Prostate gland (tissue), 2 donors: ENCODE results near the gene GPR68. TPM values are rescaled to one million over a fixed set of nuclear protein-coding genes. Genes with fewer than 3 reads are reported as not detected.

Experiments
- DNase-seq: peaks from one replicate; pipeline ENCODE4 v3.0.0-alpha.2; 2019; ENCODE audit warnings: low spot score
- H3K27ac ChIP-seq, 2 donors: fragments of 200-600 bp; sonication (generic); 2 replicates each; pipeline ENCODE4 v1.5.1; 2017 to 2019
- H3K27me3 ChIP-seq: fragments of 200-600 bp; sonication (generic); replicated peaks from 2 replicates; pipeline ENCODE4 v1.5.1; 2019; ENCODE audit not compliant: insufficient read depth
- H3K36me3 ChIP-seq, 2 donors: fragments of 200-600 bp; sonication (generic); 1 replicate in 1 of 2; 2 replicates in 1 of 2; pipeline versions ENCODE4 v1.5.1 to v1.8.1; 2017 to 2019
- H3K4me1 ChIP-seq: fragments of 200-600 bp; sonication (generic); replicated peaks from 2 replicates; pipeline ENCODE4 v1.5.1; 2019
- H3K4me3 ChIP-seq, 2 donors: fragments of 200-600 bp; sonication (generic); 2 replicates each; pipeline ENCODE4 v1.5.1; 2017 to 2019
- H3K9me3 ChIP-seq: fragments of 200-600 bp; sonication (generic); 2 replicates; pipeline ENCODE4 v1.5.1; 2017
- POLR2A ChIP-seq: fragments of 450-650 bp; IDR thresholded peaks from one replicate; pipeline ENCODE4 v1.6.1; 2016; ENCODE audit warnings: antibody characterized with exemption, mild to moderate bottlenecking
- POLR2AphosphoS5 ChIP-seq: sonication (generic); formaldehyde crosslinking; IDR thresholded peaks from one replicate; pipeline ENCODE4 v1.6.1; 2017; ENCODE audit warnings: antibody characterized with exemption
- WGBS: methylation state at CpG from one replicate; pipeline ENCODE4 v1.1.5; 2018; 5-methylcytosine and 5-hydroxymethylcytosine counted together
- intact Hi-C: fragments of 100-400 bp; cut with DNase I; formaldehyde crosslinking; loops from one replicate; pipeline ENCODE4 v1.14.2; 2022
- total RNA-seq, 2 donors: library from RNA; depleted of rRNA; stranded (reverse); fragments of >200 nt; gene quantifications; one replicate each; pipeline ENCODE4 v1.1.0, GENCODE V29; 2016
- TF ChIP-seq, protein P1 (sequence below), 4 experiments: fragments of 200-600 bp in 2 of 4; fragments of 450-650 bp in 2 of 4; sonication (generic) in 2 of 4; IDR thresholded peaks; 1 replicate in 3 of 4; 2 replicates in 1 of 4; pipeline ENCODE4 v1.5.1; 2016 to 2019; ENCODE audit warnings: antibody characterized with exemption in 4 of 4, mild to moderate bottlenecking in 2 of 4, moderate library complexity in 2 of 4

The GPR68 gene
- total RNA-seq, 2 donors from 2014 or later: 0.87 to 3.0 TPM

DNA sequence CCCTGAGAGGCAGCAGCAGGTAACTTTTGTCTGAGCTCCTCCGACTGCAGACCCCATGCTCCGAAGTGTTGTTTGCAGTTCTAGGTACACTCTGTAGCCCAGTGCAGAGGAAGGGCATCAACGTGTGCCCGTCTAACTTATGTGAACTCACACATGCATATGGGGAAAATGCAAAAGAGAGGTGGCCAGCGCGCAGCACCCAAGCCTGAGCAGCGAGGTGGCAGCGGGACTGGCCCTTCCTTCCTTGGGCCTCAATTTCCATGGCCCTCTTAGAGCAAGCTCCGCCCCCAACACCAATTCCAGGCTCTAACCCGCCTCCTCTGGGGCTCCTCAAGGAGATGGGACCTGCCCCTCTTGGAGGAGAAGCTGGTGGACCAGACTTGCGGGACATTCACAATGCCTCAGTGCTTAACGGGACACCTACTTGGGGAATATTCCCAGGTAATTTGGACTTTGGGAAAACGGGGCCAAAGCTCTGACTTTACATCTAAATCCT lies 27.7 kb downstream of the GPR68 start:
- no peak overlapping the region for H3K27ac ChIP-seq
- WGBS: 95% methylated on average over 13 of the region's 13 CpGs
- no peak for TF ChIP-seq POLR2AphosphoS5
- TF ChIP-seq, protein P1, sequence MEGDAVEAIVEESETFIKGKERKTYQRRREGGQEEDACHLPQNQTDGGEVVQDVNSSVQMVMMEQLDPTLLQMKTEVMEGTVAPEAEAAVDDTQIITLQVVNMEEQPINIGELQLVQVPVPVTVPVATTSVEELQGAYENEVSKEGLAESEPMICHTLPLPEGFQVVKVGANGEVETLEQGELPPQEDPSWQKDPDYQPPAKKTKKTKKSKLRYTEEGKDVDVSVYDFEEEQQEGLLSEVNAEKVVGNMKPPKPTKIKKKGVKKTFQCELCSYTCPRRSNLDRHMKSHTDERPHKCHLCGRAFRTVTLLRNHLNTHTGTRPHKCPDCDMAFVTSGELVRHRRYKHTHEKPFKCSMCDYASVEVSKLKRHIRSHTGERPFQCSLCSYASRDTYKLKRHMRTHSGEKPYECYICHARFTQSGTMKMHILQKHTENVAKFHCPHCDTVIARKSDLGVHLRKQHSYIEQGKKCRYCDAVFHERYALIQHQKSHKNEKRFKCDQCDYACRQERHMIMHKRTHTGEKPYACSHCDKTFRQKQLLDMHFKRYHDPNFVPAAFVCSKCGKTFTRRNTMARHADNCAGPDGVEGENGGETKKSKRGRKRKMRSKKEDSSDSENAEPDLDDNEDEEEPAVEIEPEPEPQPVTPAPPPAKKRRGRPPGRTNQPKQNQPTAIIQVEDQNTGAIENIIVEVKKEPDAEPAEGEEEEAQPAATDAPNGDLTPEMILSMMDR (IDR thresholded peaks at IDR 0.05): no peak
- TF ChIP-seq POLR2A: no peak
- no peaks in the 10 kb centered on the region for H3K9me3 ChIP-seq
- no peak overlapping the region for H3K4me3 ChIP-seq
- no peak for DNase-seq
- H3K27me3 ChIP-seq: no peaks in the 10 kb centered on the region
- intact Hi-C loops: no loop called here
- H3K4me1 ChIP-seq: no peaks in the 10 kb centered on the region
- peaks cover 5 to 9% of the 10 kb centered on the region in 2 donors for H3K36me3 ChIP-seq

DNA sequence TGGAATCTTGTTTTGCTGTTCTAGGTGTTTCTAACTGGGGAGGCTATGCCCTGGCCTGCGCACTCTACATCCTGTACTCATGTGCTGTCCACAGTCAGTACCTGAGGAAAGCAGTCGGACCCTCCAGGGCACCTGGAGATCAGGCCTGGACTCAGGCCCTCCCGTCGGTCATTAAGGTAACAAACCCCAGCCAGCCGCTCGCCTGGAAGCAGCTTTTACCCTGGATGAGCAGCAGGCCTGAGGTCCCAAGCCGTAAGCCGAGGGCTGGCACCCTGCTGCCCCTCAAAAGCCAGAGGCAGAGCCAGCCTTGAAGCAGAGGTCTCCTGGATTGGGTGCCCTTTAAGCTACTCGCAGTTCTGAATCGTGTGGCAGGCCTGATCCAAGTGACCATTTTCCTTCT lies 29.1 kb downstream of the GPR68 start:
- H3K36me3 ChIP-seq: peaks cover 5 to 11% of the 10 kb centered on the region in 2 donors
- intact Hi-C loops: no loop called here
- no peak overlapping the region for H3K27ac ChIP-seq
- no peak overlapping the region for H3K4me3 ChIP-seq
- DNase-seq: no peak
- TF ChIP-seq POLR2AphosphoS5 (no peak), POLR2A (no peak)
- TF ChIP-seq, protein P1 (IDR thresholded peaks at IDR 0.05): no peak
- no peaks in the 10 kb centered on the region for H3K4me1 ChIP-seq
- no peaks in the 10 kb centered on the region for H3K27me3 ChIP-seq
- 94% methylated on average over 10 of the region's 10 CpGs for WGBS
- no peaks in the 10 kb centered on the region for H3K9me3 ChIP-seq

DNA sequence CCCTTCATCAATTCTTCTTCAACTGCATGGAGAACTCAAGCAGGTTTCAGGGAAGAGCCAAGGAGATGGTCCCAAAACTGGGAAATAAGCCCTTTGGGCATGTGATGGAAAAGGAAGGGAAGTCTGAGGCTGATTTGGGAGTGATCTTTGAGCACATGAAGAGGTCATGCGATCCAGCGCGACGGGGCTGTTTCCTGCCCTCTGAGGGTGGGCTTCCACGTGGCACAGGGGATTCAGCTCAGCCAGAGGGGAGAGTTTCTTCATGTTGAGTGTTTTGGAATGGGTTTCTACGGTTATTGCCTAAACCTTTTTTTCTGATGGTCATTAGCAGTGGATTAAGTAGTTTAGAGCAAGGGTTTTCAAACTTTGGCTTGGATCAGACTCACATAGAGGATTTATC lies 30.2 kb downstream of the GPR68 start:
- Histone ChIP-seq H3K27ac (no peak overlapping the region), H3K36me3 (peaks cover 5 to 11% of the 10 kb centered on the region in 2 donors), H3K9me3 (no peaks in the 10 kb centered on the region), H3K27me3 (no peaks in the 10 kb centered on the region), H3K4me1 (no peaks in the 10 kb centered on the region), H3K4me3 (no peak overlapping the region)
- DNase-seq: no peak
- no peak for TF ChIP-seq POLR2AphosphoS5
- no peak for TF ChIP-seq POLR2A
- TF ChIP-seq, protein P1 (IDR thresholded peaks at IDR 0.05): no peak
- intact Hi-C loops: no loop called here
- 92% methylated on average over 6 of the region's 6 CpGs for WGBS

DNA sequence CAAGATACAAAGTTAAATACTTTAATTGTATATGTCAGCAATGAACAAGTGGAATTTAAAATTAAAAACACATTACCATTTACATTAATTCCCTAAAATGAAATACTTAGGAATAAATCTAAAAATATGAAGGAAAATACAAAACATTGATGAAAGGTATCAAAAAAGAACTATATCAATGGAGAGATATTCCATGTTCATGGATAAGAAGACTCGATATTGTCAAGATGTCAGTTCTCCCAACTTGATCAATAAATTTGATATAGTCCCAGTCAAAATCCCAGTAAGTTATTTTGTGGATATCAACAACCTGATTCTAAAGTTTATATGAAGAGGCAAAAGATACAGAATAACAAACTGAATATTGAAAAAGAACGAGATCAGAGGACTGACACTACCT lies 33.5 kb downstream of the GPR68 start:
- intact Hi-C loops: no loop called here
- H3K4me3 ChIP-seq: no peak overlapping the region
- no peaks in the 10 kb centered on the region for H3K4me1 ChIP-seq
- no peak overlapping the region for H3K27ac ChIP-seq
- peaks cover 3 to 11% of the 10 kb centered on the region in 2 donors for H3K36me3 ChIP-seq
- no peaks in the 10 kb centered on the region for H3K27me3 ChIP-seq
- 97% methylated on average over 2 of the region's 2 CpGs for WGBS
- TF ChIP-seq POLR2AphosphoS5 (no peak), POLR2A (no peak)
- no peaks in the 10 kb centered on the region for H3K9me3 ChIP-seq
- DNase-seq: no peak

DNA sequence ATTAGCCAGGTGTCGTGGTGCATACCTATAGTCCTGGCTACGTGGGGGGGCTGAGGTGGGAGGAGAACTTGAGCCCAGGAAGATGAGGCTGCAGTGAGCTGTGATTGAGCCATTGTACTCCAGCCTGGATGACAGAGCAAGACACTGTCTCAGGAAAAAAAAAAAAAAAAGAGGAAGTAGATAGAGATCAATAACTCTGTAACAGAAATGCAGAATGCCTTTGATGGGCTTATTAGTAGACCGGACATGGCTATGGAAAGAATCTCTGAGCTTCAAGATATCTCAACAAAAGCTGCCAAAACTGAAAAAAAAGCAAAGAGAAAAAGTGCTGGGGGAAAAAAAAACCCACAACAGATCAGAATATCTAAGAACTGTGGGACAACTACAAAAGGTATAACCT lies 37.5 kb downstream of the GPR68 start:
- WGBS: 60% methylated on average over 3 of the region's 3 CpGs
- Histone ChIP-seq H3K27ac (no peak overlapping the region), H3K36me3 (peaks cover 0 to 4% of the 10 kb centered on the region in 2 donors), H3K9me3 (no peaks in the 10 kb centered on the region), H3K27me3 (no peaks in the 10 kb centered on the region), H3K4me3 (no peak overlapping the region), H3K4me1 (no peaks in the 10 kb centered on the region)
- intact Hi-C loops: no loop called here
- TF ChIP-seq, protein P1 (IDR thresholded peaks at IDR 0.05): no peak
- TF ChIP-seq POLR2AphosphoS5 (no peak), POLR2A (no peak)
- no peak for DNase-seq
